ENCODE results near the gene FLVCR2.

DNA sequence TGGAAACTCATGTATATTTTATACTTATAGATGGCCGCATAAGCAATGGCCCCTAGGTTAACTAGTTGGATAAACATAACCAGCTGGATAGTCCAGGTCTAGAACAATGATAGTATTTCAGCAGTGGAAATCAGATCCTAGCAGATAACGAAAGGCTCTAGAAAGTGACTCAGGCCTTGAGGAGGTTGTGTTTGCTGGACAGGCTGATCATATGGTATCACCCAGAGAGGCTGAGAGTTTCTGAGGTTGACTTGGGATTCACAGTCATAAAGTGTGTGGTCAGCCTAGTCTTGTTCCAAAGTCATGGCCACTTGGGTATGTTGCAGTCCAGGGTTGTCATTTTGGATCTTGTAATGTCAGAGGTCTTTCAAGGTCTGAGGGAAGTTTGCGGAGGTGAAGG lies 16.8 kb downstream of the FLVCR2 start:
- TF ChIP-seq, protein P1, sequence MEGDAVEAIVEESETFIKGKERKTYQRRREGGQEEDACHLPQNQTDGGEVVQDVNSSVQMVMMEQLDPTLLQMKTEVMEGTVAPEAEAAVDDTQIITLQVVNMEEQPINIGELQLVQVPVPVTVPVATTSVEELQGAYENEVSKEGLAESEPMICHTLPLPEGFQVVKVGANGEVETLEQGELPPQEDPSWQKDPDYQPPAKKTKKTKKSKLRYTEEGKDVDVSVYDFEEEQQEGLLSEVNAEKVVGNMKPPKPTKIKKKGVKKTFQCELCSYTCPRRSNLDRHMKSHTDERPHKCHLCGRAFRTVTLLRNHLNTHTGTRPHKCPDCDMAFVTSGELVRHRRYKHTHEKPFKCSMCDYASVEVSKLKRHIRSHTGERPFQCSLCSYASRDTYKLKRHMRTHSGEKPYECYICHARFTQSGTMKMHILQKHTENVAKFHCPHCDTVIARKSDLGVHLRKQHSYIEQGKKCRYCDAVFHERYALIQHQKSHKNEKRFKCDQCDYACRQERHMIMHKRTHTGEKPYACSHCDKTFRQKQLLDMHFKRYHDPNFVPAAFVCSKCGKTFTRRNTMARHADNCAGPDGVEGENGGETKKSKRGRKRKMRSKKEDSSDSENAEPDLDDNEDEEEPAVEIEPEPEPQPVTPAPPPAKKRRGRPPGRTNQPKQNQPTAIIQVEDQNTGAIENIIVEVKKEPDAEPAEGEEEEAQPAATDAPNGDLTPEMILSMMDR (IDR thresholded peaks at IDR 0.05): no peak
- TF ChIP-seq POLR2A (IDR thresholded peaks at IDR 0.05) (no peak), POLR2AphosphoS5 (IDR thresholded peaks at IDR 0.05) (no peak), EP300 (IDR thresholded peaks at IDR 0.05) (no peak)
